ENCODE measurements around the gene PSMA6.

DNA sequence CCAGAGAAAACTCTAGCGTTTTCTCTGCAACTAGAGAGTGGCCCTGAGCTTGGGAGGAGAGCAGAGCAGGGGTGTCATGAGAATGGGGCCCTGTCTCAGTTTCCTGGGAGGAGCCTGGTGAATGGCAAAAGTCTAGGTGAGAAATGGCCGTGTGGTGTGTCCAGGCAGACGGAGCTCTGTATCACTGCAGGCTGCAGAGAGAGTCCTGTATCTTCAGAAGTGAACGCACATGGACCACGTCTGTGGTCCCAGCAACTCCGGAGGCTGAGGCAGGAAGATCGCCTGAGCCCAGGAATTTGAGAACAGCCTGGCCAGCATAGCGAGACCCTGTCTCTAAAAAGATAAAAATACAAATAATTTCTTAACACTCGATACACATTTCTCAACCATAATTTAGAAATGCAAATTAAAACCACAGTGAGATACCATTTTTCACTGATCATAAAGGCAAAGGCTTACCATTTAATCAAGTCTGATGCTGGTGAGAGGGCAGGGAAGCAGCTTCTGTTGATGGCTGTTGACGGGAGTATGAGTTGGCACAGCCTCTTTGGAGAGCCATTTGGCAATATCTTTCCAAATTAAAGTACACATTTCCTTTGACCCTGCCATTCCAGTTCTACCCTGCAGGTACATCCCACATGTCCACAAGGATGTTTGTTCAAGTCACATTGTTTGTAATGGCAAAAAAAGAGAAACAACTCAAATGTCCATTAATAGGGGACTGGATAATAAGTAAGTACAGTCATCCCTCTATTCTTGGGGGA lies 61.4 kb downstream of the PSMA6 start:
- TF ChIP-seq, protein P1, sequence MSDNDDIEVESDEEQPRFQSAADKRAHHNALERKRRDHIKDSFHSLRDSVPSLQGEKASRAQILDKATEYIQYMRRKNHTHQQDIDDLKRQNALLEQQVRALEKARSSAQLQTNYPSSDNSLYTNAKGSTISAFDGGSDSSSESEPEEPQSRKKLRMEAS (IDR thresholded peaks at IDR 0.05): no peak
- TF ChIP-seq TAF1 (IDR thresholded peaks at IDR 0.05; ENCODE audit: low read depth) (no peak), TEAD4 (IDR thresholded peaks at IDR 0.05) (no peak), RAD21 (IDR thresholded peaks at IDR 0.05; ENCODE audit: low read depth) (no peak), CEBPB (IDR thresholded peaks at IDR 0.05) (no peak), EP300 (IDR thresholded peaks at IDR 0.05; ENCODE audit: borderline replicate concordance) (no peak), TCF12 (IDR thresholded peaks at IDR 0.05; ENCODE audit: low read depth) (no peak), YY1 (IDR thresholded peaks at IDR 0.05; ENCODE audit: low read depth) (no peak)
- TF ChIP-seq, protein P2, sequence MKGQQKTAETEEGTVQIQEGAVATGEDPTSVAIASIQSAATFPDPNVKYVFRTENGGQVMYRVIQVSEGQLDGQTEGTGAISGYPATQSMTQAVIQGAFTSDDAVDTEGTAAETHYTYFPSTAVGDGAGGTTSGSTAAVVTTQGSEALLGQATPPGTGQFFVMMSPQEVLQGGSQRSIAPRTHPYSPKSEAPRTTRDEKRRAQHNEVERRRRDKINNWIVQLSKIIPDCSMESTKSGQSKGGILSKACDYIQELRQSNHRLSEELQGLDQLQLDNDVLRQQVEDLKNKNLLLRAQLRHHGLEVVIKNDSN (IDR thresholded peaks at IDR 0.05): no peak
- TF ChIP-seq, protein P3, sequence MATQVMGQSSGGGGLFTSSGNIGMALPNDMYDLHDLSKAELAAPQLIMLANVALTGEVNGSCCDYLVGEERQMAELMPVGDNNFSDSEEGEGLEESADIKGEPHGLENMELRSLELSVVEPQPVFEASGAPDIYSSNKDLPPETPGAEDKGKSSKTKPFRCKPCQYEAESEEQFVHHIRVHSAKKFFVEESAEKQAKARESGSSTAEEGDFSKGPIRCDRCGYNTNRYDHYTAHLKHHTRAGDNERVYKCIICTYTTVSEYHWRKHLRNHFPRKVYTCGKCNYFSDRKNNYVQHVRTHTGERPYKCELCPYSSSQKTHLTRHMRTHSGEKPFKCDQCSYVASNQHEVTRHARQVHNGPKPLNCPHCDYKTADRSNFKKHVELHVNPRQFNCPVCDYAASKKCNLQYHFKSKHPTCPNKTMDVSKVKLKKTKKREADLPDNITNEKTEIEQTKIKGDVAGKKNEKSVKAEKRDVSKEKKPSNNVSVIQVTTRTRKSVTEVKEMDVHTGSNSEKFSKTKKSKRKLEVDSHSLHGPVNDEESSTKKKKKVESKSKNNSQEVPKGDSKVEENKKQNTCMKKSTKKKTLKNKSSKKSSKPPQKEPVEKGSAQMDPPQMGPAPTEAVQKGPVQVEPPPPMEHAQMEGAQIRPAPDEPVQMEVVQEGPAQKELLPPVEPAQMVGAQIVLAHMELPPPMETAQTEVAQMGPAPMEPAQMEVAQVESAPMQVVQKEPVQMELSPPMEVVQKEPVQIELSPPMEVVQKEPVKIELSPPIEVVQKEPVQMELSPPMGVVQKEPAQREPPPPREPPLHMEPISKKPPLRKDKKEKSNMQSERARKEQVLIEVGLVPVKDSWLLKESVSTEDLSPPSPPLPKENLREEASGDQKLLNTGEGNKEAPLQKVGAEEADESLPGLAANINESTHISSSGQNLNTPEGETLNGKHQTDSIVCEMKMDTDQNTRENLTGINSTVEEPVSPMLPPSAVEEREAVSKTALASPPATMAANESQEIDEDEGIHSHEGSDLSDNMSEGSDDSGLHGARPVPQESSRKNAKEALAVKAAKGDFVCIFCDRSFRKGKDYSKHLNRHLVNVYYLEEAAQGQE (IDR thresholded peaks at IDR 0.05; ENCODE audit: low read depth): no peak
